ENCODE results near the gene PABPC3.

- TF ChIP-seq POLR2A (IDR thresholded peaks at IDR 0.05) (no peak), POLR2AphosphoS5 (IDR thresholded peaks at IDR 0.05) (no peak)
Observed at GRCh38 chr13:25088562-25089221, 7.2 kb upstream of the PABPC3 start.

Measured in upper lobe of left lung (tissue), 4 donors.